Activated CD4-positive, alpha-beta T cell treated with anti-CD3 and anti-CD28 coated beads, Interleukin-2, amount 10 ng/mL, durations not matched to agents 7 days and 5 days (primary cell): ENCODE data around the gene ZNF564. TPM values are rescaled to one million over a fixed set of nuclear protein-coding genes. Genes with fewer than 3 reads are reported as not detected.
"Not testable (repeated sequence)": the region's sequence is repeated elsewhere in the genome, so short reads cannot be mapped to it uniquely, and the experiment has no call there.

ENCODE experiments used
- CTCF ChIA-PET: fragments of 350-600 bp; sonication (Branson Sonifier 250); formaldehyde crosslinking; loops from one replicate; lab custom pipeline; 2021; ENCODE audit warnings: antibody characterized with exemption; lab: Charles Lee
- POLR2A ChIA-PET: fragments of 350-600 bp; sonication (Branson Sonifier 250); formaldehyde crosslinking; loops from one replicate; lab custom pipeline; 2021; ENCODE audit warnings: antibody characterized with exemption; lab: Charles Lee
- DNase-seq: peaks from one replicate; pipeline ENCODE4 v3.0.0-alpha.2; 2020
- H3K27ac Mint-ChIP-seq: one replicate; pipeline ENCODE4 v1.8.0; 2021; ENCODE audit warnings: mild to moderate bottlenecking, moderate library complexity, mixed read lengths
- H3K27me3 Mint-ChIP-seq: one replicate; pipeline ENCODE4 v1.8.0; 2021; ENCODE audit warnings: mixed read lengths
- H3K36me3 Mint-ChIP-seq: one replicate; pipeline ENCODE4 v1.8.0; 2021; ENCODE audit warnings: low read depth, mixed read lengths
- H3K4me1 Mint-ChIP-seq: one replicate; pipeline ENCODE4 v1.8.0; 2021; ENCODE audit warnings: mixed read lengths
- H3K4me3 Mint-ChIP-seq: one replicate; pipeline ENCODE4 v1.8.0; 2021; ENCODE audit warnings: mild to moderate bottlenecking, moderate library complexity, mixed read lengths
- H3K9me3 Mint-ChIP-seq: one replicate; pipeline ENCODE4 v1.8.0; 2021; ENCODE audit warnings: mixed read lengths
- total RNA-seq, 2 experiments: library from RNA; stranded (reverse); gene quantifications; one replicate each; pipeline ENCODE4 v1.2.3, GENCODE V29; 2021

Gene ZNF564
- 10 to 100 TPM; 11.1 to 12.1 TPM for total RNA-seq

GRCh38 chr19:12551060-12551832 lies at the start of gene ZNF564:
Gene ZNF564 (minus strand): TSS chr19:12551482. CDS start chr19:12551332, 150 bp downstream.
- Mint-ChIP-seq H3K27ac (peak within 1 kb of the TSS; percentile 96), H3K4me3 (peak within 1 kb of the TSS; percentile 93), H3K36me3 (peaks cover 37% of the 10 kb centered on the region), H3K27me3 (no peaks in the 10 kb centered on the region), H3K9me3 (peaks cover 7% of the 10 kb centered on the region), H3K4me1 (peaks cover 38% of the 10 kb centered on the region)
- ChIA-PET POLR2A (interaction anchor here (0.6 to 0.9 kb wide), 2 partner anchors 54 to 56 kb away, joined by 3 read pairs; no protein-coding TSS in a partner anchor), CTCF (interaction anchor here (0.6 to 0.7 kb wide), 2 partner anchors 61 to 268 kb away, joined by 4 to 5 read pairs; no protein-coding TSS in a partner anchor)
- peak; percentile 98 for DNase-seq

DNA sequence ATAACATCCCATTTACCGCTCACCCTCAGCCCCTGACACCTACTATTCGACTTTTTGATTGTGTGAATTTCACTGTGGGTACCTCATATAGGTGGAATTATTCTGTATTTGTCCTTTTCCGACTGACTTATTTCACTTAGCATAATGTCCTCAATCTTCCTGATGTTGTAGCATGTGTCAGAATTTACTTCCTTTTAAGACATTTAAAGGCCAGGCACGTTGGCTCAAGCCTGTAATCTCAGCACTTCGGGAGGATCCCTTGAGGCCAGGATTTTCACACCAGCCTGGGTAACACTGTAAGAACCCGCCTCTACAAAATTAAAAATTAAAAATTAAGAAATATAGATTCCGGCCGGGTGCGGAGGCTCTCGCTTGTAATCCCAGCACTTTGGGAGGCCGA lies 46.3 kb upstream of the ZNF564 start:
- Mint-ChIP-seq H3K9me3 (no peaks in the 10 kb centered on the region), H3K27me3 (no peaks in the 10 kb centered on the region), H3K27ac (no peak overlapping the region), H3K4me3 (no peak overlapping the region), H3K4me1 (no peaks in the 10 kb centered on the region), H3K36me3 (peaks cover 25% of the 10 kb centered on the region)
- POLR2A ChIA-PET = no interaction called here
- no peak for DNase-seq
- CTCF ChIA-PET = interaction anchor here (0.7 to 1.9 kb wide), 2 partner anchors 43 to 1725 kb away, joined by 3 to 4 read pairs; no protein-coding TSS in a partner anchor

GRCh38 chr19:12596927-12597548 lies 45.8 kb upstream of the ZNF564 start:
- Mint-ChIP-seq H3K27ac (no peak overlapping the region), H3K27me3 (no peaks in the 10 kb centered on the region), H3K4me1 (no peaks in the 10 kb centered on the region), H3K9me3 (no peaks in the 10 kb centered on the region), H3K36me3 (peaks cover 20% of the 10 kb centered on the region), H3K4me3 (no peak overlapping the region)
- ChIA-PET POLR2A (no interaction called here), CTCF (no interaction called here)
- DNase-seq = no peak

- peaks cover 19% of the 10 kb centered on the region for H3K36me3 Mint-ChIP-seq
- no peaks in the 10 kb centered on the region for H3K9me3 Mint-ChIP-seq
- POLR2A ChIA-PET = no interaction called here
- H3K27ac Mint-ChIP-seq = no peak overlapping the region
- CTCF ChIA-PET = no interaction called here
- no peak overlapping the region for H3K4me3 Mint-ChIP-seq
- no peaks in the 10 kb centered on the region for H3K4me1 Mint-ChIP-seq
- DNase-seq = no peak
- H3K27me3 Mint-ChIP-seq = no peaks in the 10 kb centered on the region
Measured at GRCh38 chr19:12596485-12596884, 45.2 kb upstream of the ZNF564 start.

GRCh38 chr19:12581100-12581499 lies 29.8 kb upstream of the ZNF564 start:
- ChIA-PET POLR2A (no interaction called here), CTCF (no interaction called here)
- H3K9me3 Mint-ChIP-seq = peaks cover 33% of the 10 kb centered on the region
- H3K36me3 Mint-ChIP-seq = peaks cover 67% of the 10 kb centered on the region
- no peak overlapping the region for H3K4me3 Mint-ChIP-seq
- H3K4me1 Mint-ChIP-seq = no peaks in the 10 kb centered on the region
- H3K27ac Mint-ChIP-seq = no peak overlapping the region
- DNase-seq = no peak
- H3K27me3 Mint-ChIP-seq = no peaks in the 10 kb centered on the region

- no peak for DNase-seq
- no peak overlapping the region for H3K27ac Mint-ChIP-seq
- no peaks in the 10 kb centered on the region for H3K27me3 Mint-ChIP-seq
- H3K9me3 Mint-ChIP-seq = peaks cover 33% of the 10 kb centered on the region
- no peak overlapping the region for H3K4me3 Mint-ChIP-seq
- POLR2A ChIA-PET = no interaction called here
- no peaks in the 10 kb centered on the region for H3K4me1 Mint-ChIP-seq
- peaks cover 69% of the 10 kb centered on the region for H3K36me3 Mint-ChIP-seq
- CTCF ChIA-PET = no interaction called here
Measured at GRCh38 chr19:12580180-12580694, 29.0 kb upstream of the ZNF564 start.

GRCh38 chr19:12578641-12579040 lies 27.4 kb upstream of the ZNF564 start:
- ChIA-PET POLR2A (no interaction called here), CTCF (interaction anchor here (1.0 kb wide), 1 partner anchor 15 kb away, joined by 3 read pairs; no protein-coding TSS in a partner anchor)
- no peak overlapping the region for H3K27ac Mint-ChIP-seq
- DNase-seq = no peak
- no peaks in the 10 kb centered on the region for H3K27me3 Mint-ChIP-seq
- peaks cover 36% of the 10 kb centered on the region for H3K9me3 Mint-ChIP-seq
- peaks cover 67% of the 10 kb centered on the region for H3K36me3 Mint-ChIP-seq
- no peak overlapping the region for H3K4me3 Mint-ChIP-seq
- H3K4me1 Mint-ChIP-seq = peaks cover 6% of the 10 kb centered on the region

- H3K4me1 Mint-ChIP-seq = peaks cover 6% of the 10 kb centered on the region
- H3K4me3 Mint-ChIP-seq = no peak overlapping the region
- peaks cover 26% of the 10 kb centered on the region for H3K36me3 Mint-ChIP-seq
- H3K27me3 Mint-ChIP-seq = no peaks in the 10 kb centered on the region
- CTCF ChIA-PET = no interaction called here
- POLR2A ChIA-PET = no interaction called here
- no peak overlapping the region for H3K27ac Mint-ChIP-seq
- H3K9me3 Mint-ChIP-seq = peaks cover 13% of the 10 kb centered on the region
- DNase-seq = no peak
Measured at GRCh38 chr19:12574036-12574435, 22.8 kb upstream of the ZNF564 start.

DNA sequence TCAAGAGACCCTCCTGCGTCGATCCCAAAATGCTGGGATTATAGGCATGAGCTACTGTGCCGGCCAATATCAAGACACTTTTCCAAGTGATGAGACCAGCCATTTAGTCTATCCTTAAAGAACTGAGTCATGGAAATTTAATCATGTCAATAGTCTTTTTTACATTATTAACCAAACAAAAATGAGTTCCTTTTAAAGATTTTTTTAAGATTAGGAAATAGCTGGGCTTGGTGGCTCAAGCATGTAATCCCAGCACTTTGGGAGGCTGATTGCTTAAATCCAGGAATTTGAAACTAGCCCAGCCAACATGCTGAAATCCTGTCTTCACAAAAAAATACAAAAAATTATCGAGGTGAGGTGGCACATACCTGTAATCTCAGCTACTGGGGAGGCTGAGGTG lies 16.7 kb upstream of the ZNF564 start:
- Mint-ChIP-seq H3K27me3 (no peaks in the 10 kb centered on the region), H3K27ac (no peak overlapping the region)
- POLR2A ChIA-PET = no interaction called here

GRCh38 chr19:12566380-12566779 lies 15.1 kb upstream of the ZNF564 start:
- H3K4me1 Mint-ChIP-seq, H3K27ac Mint-ChIP-seq, CTCF ChIA-PET, H3K4me3 Mint-ChIP-seq, POLR2A ChIA-PET, H3K9me3 Mint-ChIP-seq, H3K36me3 Mint-ChIP-seq, H3K27me3 Mint-ChIP-seq, DNase-seq: not testable (repeated sequence)

More for the DNA sequence above, 16.7 kb upstream of the ZNF564 start:
- no peak for DNase-seq
- Mint-ChIP-seq H3K4me3 (no peak overlapping the region), H3K4me1 (peaks cover 6% of the 10 kb centered on the region), H3K9me3 (no peaks in the 10 kb centered on the region), H3K36me3 (no peaks in the 10 kb centered on the region)
- CTCF ChIA-PET = interaction anchor here (0.6 to 1.7 kb wide), 2 partner anchors 104 to 271 kb away, joined by 3 to 6 read pairs; no protein-coding TSS in a partner anchor

DNA sequence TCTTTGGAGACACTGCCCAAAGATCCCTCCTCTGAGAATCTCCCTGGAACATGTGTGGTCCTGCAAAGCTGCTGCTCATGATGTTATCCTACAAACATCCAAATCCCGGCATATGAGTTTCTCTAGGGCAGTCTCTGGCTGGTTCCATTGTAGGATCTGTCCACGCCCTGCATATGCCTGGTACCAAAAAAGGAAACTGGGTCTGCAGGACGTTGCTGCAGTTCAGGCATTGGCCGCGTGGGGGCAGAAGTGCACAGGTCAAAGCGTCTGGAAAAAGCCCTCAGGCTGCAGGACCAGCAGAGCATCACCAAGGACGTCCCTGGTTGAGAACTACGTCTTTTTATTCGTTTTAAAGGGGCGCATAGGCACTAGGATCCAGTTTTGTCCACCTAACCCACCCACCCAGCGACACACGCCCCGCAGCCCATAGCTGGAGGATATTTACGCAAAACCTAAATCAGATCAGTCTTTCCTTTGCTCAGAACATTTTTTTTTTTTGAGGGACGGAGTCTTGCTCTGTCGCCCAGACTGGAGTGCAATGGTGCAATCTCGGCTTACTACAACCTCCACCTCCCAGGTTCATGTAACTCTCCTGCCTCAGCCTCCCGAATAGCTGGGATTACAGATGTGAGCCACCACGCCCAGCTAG lies 12.9 kb upstream of the ZNF564 start:
- CTCF ChIA-PET = interaction anchor here (0.6 to 1.5 kb wide), 8 partner anchors 14 to 189 kb away, joined by 3 to 6 read pairs (median 3); partner anchors contain the start of genes MAN2B1 and WDR83
- Mint-ChIP-seq H3K9me3 (no peaks in the 10 kb centered on the region), H3K4me1 (peaks cover 6% of the 10 kb centered on the region), H3K27ac (no peak overlapping the region), H3K36me3 (no peaks in the 10 kb centered on the region), H3K4me3 (no peak overlapping the region), H3K27me3 (no peaks in the 10 kb centered on the region)
- peak; percentile 93 for DNase-seq
- POLR2A ChIA-PET = interaction anchor here (0.6 kb wide), 1 partner anchor 103 kb away, joined by 4 read pairs; the partner anchor contains the start of genes MAN2B1 and WDR83

- POLR2A ChIA-PET = no interaction called here
- no peak overlapping the region for H3K4me3 Mint-ChIP-seq
Measured at GRCh38 chr19:12555456-12555930, 4.2 kb upstream of the ZNF564 start.

More at GRCh38 chr19:12555456-12555930, 4.2 kb upstream of the ZNF564 start:
- CTCF ChIA-PET = no interaction called here
- Mint-ChIP-seq H3K27me3 (no peaks in the 10 kb centered on the region), H3K4me1 (peaks cover 20% of the 10 kb centered on the region), H3K27ac (no peak overlapping the region), H3K36me3 (peaks cover 1% of the 10 kb centered on the region), H3K9me3 (no peaks in the 10 kb centered on the region)
- DNase-seq = no peak
